SU-DHL-6 (cell line): ENCODE measurements around the gene AP1S1.

Source experiments
- CTCF ChIP-seq: fragments of 200-600 bp; sonication (generic); IDR thresholded peaks from one replicate; pipeline ENCODE4 v1.5.1; 2017; ENCODE audit warnings: antibody characterized with exemption, mild to moderate bottlenecking, low read length, moderate library complexity; ENCODE audit not compliant: insufficient read depth, poor library complexity, severe bottlenecking
- EZH2phosphoT487 ChIP-seq: fragments of 200-600 bp; sonication (generic), shearing (Covaris generic); conservative IDR thresholded peaks from 2 replicates; pipeline ENCODE4 v1.6.1; 2018; ENCODE audit warnings: mild to moderate bottlenecking, antibody characterized with exemption, low read length, moderate library complexity, mixed read lengths

GRCh38 chr7:101106386-101106785 lies 47.9 kb upstream of the AP1S1 start:
- TF ChIP-seq CTCF (no peak), EZH2phosphoT487 (no peak)
